NCI-H524 treated with DMSO at 0.1 percent for 48 hours (cell line): ENCODE data around the gene UBE3D.
"Not testable (repeated sequence)": the region's sequence is repeated elsewhere in the genome, so short reads cannot be mapped to it uniquely, and the experiment has no call there.

Source experiments
- DNase-seq: peaks from one replicate; lab custom pipeline; 2025; lab: John Stamatoyannopoulos, UW

Gene UBE3D

GRCh38 chr6:82914511-82914910 is 151.1 kb downstream of the UBE3D start:
- DNase-seq, result no peak

- DNase-seq, result no peak
Observed at GRCh38 chr6:82910820-82911219, 154.8 kb downstream of the UBE3D start.

GRCh38 chr6:82910395-82910794 is 155.2 kb downstream of the UBE3D start:
- no peak for DNase-seq

- no peak for DNase-seq
Observed at GRCh38 chr6:82909551-82909950, 156.1 kb downstream of the UBE3D start.

GRCh38 chr6:82908661-82909060 is 157.0 kb downstream of the UBE3D start:
- DNase-seq, result no peak

- DNase-seq, result no peak
Observed at GRCh38 chr6:82906951-82907350, 158.7 kb downstream of the UBE3D start.

GRCh38 chr6:82906489-82906888 is 159.2 kb downstream of the UBE3D start:
- no peak for DNase-seq

GRCh38 chr6:82904860-82905259 is 160.8 kb downstream of the UBE3D start:
- no peak for DNase-seq

- DNase-seq, result no peak
Observed at GRCh38 chr6:82904257-82904656, 161.4 kb downstream of the UBE3D start.

- DNase-seq, result no peak
Observed at GRCh38 chr6:82902290-82902689, 163.4 kb downstream of the UBE3D start.

- no peak for DNase-seq
Observed at GRCh38 chr6:82894653-82895259, 170.9 kb downstream of the UBE3D start.

- no peak for DNase-seq
Observed at GRCh38 chr6:82893889-82894652, 171.6 kb downstream of the UBE3D start.

- not testable (repeated sequence) for DNase-seq
Observed at GRCh38 chr6:82891503-82891902, 174.1 kb downstream of the UBE3D start.

- no peak for DNase-seq
Observed at GRCh38 chr6:82891076-82891475, 174.6 kb downstream of the UBE3D start.

- no peak for DNase-seq
Observed at GRCh38 chr6:82890240-82890639, 175.4 kb downstream of the UBE3D start.

GRCh38 chr6:82889143-82889542 is 176.5 kb downstream of the UBE3D start:
- no peak for DNase-seq

GRCh38 chr6:82882363-82883023 is 183.1 kb downstream of the UBE3D start:
- no peak for DNase-seq

- DNase-seq, result no peak
Observed at GRCh38 chr6:82881519-82881918, 184.1 kb downstream of the UBE3D start.

- DNase-seq, result no peak
Observed at GRCh38 chr6:82878812-82879211, 186.8 kb downstream of the UBE3D start.

- DNase-seq, result no peak
Observed at GRCh38 chr6:82877213-82878195, 188.1 kb downstream of the UBE3D start.

- DNase-seq, result no peak
Observed at GRCh38 chr6:82875573-82876185, 190.0 kb downstream of the UBE3D start.

- DNase-seq, result no peak
Observed at GRCh38 chr6:82874867-82875266, 190.8 kb downstream of the UBE3D start.
